HG02870 (cell line): ENCODE results near the gene RAB30.
A peak's percentile ranks its signal among the peaks of the same experiment; 100 is the strongest.

Source experiments
- ATAC-seq: cut with Tn5 transposase; IDR thresholded peaks from one replicate; pipeline ENCODE4 v1.9.1; 2021; ENCODE audit warnings: mild to moderate bottlenecking, moderate library complexity; ENCODE audit not compliant: unreplicated experiment

The RAB30 gene, protein sequence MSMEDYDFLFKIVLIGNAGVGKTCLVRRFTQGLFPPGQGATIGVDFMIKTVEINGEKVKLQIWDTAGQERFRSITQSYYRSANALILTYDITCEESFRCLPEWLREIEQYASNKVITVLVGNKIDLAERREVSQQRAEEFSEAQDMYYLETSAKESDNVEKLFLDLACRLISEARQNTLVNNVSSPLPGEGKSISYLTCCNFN

DNA sequence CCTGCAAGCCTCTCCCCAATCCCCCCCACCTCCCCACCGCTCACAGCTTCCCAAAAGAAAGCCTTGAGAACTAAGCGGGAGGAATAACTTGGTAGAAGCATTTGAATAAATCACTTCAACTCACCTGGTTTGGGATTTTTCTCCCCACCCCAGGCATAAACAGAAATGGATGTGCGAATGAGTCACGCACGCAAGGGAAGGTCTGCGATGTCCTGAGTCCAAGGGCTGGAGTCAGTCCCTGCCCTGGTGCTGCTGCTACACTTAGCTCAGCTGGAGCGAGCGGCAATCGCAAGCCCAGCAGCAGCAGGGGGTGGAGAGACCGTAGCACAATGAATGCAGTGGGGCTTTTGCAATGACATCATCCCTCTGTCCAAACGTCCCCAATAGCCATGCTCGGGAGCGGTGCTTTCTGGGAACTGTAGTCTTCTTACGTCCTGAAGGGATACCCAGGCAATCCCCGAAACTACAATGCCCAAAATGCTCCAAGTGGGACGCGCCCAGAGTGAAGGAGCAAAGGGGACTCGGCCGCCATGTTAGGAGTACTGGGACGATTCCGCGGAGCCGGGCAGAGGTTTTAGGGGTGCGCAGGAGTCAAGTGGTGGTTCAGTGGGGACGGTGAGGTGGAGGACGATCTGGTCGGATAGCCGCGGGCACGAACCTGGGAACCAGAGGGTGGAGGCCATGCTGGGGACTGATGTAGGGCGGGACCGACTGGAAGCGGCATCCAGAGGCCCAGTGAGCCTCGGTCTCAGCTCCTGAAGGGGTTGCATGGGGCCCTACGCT, at the start of gene RAB30:
TSS of gene RAB30 (minus strand) at position 331 of the 783 bp plus-strand sequence. CDS start 74,581 bp downstream, outside the sequence.
- ATAC-seq, result peak; percentile 95

DNA sequence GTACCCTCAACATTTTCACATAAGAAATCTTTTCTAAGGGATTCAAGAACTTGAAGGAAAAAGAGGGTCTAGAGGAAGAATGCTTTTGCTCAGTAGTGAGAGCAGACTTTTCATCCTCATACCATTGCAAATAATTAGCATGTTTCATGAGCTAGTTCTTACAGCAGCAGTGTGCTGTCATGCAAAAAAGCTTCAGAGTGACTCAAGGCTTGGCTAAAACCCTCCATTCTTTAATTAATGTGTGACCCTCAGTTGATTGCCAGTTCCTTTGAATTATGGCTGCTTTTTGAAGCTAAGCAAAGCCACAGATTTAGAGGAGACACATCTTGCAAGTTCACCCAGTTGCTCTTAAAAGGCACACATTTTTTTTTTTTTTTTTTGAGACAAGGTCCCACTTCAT, 48.6 kb upstream of the RAB30 start:
- no peak for ATAC-seq

GRCh38 chr11:83119216-83119615, 47.5 kb upstream of the RAB30 start:
- ATAC-seq, result no peak

GRCh38 chr11:83118814-83119213, 47.1 kb upstream of the RAB30 start:
- no peak for ATAC-seq

GRCh38 chr11:83116015-83116641, 44.4 kb upstream of the RAB30 start:
- no peak for ATAC-seq

DNA sequence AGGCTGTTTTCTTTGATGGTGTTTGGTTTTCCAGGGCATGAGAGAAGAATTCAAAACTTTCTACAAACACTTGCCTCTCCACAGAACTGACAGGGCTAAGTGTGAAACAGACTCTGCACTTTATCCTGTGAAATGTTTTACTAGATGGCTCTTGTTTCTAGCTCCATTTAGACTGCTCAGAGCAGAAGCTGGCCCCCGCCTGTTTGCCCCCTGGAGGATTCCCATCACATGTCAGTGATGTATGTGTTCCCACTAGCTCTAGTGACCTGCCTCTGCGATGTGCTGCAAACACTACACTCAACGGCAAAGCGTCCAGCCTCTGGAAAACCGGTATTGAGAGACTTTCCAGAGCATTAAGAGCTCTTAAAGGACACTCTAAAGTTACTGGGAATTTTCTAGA, 43.9 kb upstream of the RAB30 start:
- no peak for ATAC-seq

DNA sequence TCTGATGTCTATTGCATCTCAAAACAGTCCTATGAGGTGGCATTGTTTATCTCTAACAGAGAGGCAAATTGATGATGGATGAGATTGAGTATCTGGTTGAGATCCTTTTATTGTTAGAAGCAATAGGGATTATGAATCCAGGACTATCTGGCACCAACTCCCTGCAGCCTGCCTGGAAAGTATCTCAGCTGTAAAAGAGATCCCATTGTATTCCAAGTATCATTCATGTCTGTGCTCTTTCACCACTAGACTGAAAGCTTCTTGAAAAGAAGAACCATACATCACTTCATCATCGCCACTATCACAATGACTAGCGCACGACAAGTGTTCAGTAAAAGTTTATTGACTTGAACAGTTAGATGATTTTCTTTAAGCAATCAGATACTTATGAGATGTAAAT, 43.3 kb upstream of the RAB30 start:
- ATAC-seq, result no peak

GRCh38 chr11:83112886-83113285, 41.2 kb upstream of the RAB30 start:
- ATAC-seq, result no peak

DNA sequence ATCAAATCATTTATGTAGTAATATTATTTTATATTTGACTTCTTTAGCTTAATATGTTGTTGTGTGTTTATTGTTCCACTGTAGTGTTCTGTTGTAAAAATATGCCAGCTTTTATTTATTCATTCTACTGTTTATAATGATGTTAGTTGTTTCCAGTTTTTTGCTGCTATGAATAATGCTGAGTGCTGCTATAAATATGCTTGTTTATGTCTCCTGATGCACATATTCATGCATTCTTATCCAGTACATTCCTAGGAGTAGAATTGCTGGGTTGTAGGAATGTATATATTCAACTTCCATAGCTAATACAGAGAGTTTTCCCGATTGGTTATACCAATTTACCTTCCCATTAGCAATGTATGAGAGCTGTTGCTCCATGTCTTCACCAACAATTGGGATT, 33.5 kb upstream of the RAB30 start:
- no peak for ATAC-seq

GRCh38 chr11:83102834-83103233, 31.1 kb upstream of the RAB30 start:
- no peak for ATAC-seq

DNA sequence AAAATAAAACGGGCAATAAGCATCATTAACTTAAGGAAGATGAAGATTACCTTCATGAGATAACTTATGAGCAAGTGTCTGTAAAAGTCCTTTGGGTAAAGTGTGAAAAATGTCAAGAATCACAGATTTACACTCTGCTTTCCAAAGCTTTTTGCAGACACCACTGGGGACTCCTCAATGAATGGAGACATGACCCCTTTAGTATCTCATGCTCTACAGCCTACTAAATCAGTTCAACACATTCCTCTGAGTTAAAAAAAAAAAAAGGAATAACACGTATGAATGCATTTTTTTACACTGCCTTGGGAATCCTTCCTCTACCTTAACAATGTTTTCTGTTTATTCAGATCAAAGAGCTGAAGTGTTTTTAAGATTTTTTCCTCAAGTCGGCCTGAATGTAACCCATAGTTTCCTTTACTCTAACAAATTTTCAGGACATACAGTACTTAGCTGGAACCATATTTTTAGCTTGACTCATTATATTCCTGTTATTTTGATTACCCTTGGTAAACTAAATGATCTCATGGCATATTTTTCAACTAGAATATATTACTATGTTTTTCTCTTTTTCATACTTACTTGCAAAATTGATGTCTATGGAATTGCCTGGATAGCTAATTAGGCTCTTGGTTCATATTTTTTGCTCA, 25.9 kb upstream of the RAB30 start:
- no peak for ATAC-seq

GRCh38 chr11:83093634-83094033, 21.9 kb upstream of the RAB30 start:
- no peak for ATAC-seq

- no peak for ATAC-seq
These were observed 21.0 kb upstream of the RAB30 start for GRCh38 chr11:83092488-83093384.

- ATAC-seq, result no peak
These were observed 17.3 kb upstream of the RAB30 start for GRCh38 chr11:83088965-83089364.

GRCh38 chr11:83087035-83087434, 15.3 kb upstream of the RAB30 start:
- no peak for ATAC-seq

DNA sequence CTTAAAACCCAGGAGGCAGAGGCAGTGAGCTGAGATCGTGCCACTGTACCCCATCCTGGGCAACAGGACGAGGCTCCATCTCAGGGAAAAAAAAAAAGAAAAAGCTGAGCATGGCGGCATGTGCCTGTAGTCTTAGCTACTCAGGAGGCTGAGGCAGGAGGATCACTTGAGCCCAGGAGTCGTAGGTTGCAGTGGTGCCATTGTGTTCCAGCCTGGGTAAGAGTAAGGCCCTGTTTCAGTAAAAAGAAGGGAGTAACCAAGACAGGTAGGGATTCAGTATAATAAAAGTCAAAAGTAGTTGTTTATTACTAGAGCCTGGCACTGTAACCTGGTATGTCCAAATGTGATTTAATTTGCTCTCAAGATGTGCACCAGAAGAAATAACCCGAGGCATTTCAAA, 8.1 kb upstream of the RAB30 start:
- ATAC-seq, result no peak

DNA sequence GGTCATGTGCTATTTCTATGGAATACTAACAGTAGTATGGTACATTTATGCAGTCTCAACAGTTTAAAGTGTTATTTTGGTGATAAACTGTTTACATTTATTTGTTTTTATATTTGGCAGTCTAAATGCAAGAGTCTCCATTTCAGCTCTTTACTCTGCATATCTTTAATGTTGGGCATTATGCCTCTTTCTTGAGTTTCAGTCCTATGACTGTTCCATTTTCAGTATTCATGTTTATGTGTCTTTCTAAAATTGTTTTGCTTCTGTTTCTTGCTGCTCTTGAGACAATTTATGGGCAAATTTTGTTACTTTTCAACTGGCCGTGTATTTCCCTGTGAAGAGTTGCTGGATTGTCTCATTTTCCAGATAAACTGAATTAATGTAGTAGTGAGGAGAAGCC, 6.6 kb upstream of the RAB30 start:
- no peak for ATAC-seq

- no peak for ATAC-seq
These were observed 2.2 kb upstream of the RAB30 start for GRCh38 chr11:83073884-83074283.

DNA sequence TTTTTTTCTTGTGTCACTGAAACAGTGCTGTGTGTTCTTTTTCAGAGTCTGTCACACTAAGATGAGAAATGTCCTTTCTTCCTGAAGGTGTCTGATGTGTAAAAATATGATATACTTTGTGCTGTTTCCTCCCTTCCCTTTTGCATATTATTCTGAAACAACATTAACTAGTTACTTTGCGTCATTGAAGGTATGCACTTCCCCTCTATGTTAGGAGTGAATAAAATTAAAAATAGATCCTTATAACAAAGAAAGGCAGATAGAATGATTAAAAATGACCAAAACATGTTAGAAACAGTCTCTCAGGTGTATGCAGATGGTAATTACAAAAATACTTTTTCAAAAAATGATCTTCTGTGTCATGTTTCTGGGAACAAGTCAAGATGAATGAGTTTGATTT, 1.6 kb upstream of the RAB30 start:
- no peak for ATAC-seq

DNA sequence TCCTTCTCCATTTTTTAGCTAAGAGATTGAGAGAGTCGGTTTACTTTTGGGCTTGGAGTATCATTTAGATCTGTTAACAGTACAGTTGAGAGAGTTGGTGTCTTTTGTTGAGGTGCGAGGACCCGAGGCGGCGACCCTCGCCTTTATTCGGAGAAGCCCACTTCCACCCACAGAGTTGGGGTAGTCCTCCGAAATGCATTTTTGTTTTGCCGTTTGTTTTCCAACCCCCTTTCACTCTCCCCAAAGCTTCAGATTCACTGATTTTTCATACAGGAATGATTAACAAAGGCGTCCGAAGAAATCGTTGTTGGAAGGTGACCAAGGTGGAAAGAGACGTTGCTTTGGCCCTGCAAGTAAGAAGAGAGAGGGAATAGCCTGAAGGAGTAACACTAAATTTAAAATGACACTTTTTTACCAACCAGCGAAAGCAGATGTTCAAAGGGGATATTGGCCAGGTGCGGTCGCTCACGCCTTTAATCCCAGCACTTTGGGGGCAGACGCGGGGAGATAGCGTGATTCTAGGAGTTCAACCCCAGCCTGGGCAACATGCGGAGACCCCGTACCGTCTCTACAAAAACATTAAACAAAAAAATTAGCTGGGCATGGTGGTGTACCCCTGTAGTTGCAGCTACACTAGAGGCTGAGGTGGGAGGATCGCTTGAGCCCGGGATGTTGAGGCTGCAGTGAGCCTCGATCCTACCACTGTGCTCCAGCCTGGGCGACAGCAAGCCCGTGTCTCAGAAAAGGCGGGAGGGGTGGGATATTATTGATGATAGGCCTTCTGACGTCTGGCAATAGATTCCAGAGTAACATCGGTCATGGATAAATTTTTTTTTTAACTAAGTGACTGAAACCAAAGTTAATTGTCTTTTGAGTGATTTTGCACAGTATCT, 899 bp upstream of the RAB30 start:
- no peak for ATAC-seq
